ENCODE measurements around the gene MAPK14.
"Not testable (repeated sequence)": the region's sequence is repeated elsewhere in the genome, so short reads cannot be mapped to it uniquely, and the experiment has no call there.

The MAPK14 gene

DNA sequence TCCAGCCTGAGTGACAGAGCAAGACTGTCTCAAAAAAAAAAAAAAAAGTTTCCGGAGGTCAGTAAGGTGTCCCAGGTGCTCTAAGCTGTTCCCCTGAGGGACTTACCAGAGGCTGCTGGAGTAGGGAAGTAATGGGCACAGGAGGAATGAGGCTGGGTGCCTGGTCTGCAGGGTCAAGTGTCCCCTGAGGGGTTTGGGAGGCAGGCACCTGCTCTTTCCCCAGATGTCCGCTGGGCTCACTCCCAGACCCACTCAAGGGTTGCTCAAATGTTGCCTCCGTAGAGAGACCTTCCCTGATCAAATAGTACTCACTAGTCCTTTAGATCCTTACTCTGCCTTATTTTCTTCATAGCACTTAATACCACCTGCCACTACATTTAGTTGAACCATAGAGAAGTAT, 97.3 kb downstream of the MAPK14 start:
- no peak for DNase-seq

DNA sequence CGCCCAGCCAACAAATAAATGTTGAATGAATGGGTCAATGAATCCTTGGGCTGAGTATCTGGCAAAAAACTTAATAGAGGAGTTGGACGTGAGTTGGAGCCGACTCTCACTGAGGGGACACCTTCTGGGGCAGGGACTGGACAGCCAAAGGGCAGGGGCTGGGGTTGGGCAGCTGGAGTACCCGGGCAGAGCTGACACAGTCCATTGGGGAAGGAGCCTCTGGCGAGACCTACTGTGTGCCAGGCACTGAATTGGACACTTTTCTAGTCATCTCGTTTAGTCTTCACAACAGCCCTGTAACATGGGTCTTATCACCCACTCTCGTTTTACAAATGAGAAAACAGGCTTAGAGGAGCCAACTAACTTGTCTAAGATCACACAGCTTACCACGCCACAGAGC, 98.0 kb downstream of the MAPK14 start:
- no peak for DNase-seq

DNA sequence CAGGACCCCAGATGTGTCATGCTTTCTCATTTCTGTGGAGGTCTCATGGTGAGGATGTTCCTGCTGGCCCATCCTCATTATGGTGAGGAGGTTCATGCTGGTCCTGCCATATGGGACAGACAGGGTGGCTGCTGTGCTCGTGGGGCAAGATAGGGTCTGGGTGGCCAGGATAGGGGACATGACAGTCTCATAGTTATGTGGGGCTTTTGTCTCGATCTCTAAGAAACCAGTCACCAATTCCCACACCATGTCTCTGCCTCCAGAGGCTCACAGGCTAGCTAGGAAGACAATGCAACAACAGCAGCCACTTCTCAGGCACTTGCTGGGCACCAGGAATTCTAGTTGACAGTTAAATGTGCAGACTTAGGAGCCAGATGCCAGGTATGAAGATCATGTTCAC, 98.5 kb downstream of the MAPK14 start:
- DNase-seq = no peak

DNA sequence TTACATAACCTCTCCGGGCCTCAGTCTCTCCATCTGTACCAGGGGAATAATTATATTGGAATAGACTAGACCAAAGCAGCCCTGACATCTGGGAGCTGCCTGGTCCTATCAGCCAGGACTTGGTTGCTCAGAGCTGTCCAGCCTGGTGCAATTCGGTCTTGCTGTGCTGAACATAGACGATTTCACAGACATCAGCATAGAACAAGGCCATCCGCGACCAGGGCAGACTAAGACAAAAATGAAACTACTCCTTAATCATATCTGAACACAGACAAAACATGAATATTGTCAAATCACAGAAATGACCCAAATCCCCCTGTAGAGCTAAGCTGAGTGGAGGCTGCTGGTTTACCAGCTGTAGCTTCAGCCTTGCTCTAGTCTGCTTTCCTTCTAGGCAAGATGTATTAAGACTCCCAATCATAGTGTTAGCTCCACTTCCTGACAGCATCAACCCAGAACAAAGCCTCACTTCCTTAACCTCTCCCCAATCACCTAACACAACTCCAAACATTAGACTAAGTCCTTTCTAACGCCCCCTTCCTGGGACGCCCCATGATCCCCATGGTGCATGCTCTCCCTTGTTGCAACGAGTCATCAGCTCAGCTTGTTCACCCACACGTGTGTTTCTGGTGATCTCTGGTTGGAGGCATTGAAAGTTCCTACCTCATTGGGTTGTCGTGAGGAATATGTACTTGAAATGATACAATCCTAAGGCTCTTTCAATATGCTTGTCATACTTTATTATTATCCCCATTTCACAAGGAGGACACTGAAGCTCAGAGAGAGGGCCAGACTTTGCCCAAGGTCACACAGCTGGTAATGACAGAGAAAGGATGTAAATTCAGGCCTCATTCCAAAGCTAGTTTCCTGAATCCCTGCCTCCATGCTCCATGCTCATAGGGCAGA, 99.2 kb downstream of the MAPK14 start:
- DNase-seq = no peak

DNA sequence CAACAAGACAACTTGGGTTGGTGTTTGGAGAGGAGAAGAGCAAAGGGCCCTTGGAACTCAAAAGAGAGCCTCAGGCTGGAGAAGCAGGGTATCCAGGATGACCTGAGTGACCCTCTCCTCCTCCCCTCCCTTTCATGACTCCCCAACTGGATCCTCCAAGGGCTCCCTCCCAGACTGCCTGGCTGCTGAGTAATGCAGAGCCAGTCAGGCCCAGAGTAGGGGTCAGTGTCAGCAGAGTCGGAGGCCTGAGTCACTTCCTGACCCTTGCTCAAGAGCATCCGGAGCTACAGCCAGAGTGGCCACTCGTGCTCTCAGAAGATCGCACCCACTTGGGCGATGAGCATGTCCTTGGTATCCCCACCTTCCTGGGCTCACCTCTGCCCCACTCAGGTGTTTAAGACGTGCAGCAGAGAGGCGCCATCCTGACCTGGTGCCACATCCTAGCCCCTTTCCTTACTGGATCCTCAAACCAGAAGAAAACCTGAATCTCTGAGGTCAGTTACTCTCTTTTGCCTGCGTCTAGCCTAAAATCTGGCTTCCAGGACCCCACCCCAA, 99.9 kb downstream of the MAPK14 start:
- DNase-seq = no peak

DNA sequence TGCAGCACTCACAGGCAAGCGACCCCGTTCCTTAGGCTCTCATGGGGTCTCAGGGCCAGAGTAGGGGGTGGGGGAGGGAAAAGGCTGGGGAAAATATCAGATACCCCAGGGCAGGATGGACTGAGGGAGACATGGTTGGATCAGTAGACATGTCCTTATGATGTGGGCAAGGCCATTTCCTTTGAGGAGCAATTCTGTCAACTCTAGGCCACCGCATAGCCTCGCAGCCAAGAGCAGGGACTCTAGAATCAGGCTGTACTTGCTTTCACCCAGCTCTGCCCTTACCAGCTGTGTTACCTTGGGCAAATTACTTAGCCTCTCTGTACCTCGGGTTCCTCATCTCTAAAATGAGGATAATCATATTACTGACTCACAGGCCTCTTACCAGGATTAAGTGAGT, 100.5 kb downstream of the MAPK14 start:
- no peak for DNase-seq

DNA sequence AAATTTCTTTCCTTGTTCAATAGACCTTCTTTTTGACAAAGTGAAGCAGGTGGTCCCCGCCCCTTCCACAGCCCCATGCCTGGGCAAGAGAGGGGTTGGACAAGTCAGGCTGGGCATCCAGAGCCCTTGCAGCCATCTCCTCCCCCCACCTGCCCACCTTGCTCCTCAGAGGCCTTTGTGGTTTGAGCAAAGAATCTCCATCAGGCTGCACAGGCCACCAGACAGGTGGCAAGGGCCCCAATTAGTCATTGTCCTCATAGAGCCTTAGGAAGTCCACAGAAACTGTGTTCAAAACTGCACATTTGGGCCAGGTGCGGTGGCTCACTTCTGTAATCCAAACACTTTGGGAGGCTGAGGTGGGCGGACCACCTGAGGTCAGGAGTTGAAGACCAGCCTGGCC, 101.2 kb downstream of the MAPK14 start:
- no peak for DNase-seq

DNA sequence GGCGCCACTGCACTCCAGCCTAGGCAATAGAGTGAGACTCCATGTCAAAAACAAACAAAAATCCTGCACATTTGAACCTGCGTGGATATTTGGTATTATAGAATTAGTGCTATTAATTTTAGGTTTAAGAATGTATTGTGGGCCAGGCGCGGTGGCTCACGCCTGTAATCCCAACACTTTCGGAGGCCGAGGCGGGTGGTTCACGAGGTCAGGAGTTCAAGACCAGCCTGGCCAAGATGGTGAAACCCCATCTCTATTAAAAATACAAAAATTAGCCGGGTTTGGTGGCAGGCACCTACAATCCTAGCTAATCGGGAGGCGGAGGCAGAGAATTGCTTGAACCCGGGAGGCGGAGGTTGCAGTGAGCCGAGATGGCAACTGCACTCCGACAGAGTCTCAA, 101.7 kb downstream of the MAPK14 start:
- DNase-seq = not testable (repeated sequence)

DNA sequence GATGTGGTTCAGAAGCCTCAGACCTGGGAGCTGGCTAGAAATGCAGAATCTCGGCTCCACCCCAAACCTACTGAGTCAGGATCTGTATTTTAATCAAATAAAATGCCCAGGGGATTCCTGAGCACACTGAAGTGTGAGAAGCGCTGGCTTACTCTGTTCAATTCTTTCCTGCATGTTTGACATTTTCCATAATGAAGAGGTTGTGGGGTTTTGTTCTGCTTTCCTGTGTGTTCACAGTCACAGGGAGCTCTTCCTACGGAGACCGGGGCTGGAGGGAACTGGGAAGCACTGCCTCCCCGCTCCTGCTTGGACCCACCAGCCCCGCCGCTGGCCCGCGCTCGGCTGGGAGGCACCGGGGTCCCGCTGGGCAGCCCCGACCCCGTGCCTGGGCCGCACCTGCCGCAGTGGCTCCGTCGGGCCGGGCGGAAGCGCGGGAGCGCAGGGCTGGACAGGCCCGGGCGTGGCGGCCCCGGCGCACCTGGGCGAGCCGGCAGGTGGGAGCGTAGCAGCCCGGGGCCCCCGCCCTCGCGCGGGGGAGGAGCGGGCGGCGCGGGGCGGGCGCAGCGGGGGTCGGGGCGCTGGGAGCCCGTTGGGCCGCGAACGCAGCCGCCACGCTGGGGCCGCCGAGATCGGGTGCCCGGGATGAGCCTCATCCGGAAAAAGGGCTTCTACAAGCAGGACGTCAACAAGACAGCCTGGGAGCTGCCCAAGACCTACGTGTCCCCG, 102.5 kb downstream of the MAPK14 start, which contains the start of gene MAPK13:
Gene MAPK13, plus strand, starts transcription at position 573 of the 726 bp plus-strand sequence. Its CDS starts 70 bp downstream, at position 643.
- no peak for DNase-seq

DNA sequence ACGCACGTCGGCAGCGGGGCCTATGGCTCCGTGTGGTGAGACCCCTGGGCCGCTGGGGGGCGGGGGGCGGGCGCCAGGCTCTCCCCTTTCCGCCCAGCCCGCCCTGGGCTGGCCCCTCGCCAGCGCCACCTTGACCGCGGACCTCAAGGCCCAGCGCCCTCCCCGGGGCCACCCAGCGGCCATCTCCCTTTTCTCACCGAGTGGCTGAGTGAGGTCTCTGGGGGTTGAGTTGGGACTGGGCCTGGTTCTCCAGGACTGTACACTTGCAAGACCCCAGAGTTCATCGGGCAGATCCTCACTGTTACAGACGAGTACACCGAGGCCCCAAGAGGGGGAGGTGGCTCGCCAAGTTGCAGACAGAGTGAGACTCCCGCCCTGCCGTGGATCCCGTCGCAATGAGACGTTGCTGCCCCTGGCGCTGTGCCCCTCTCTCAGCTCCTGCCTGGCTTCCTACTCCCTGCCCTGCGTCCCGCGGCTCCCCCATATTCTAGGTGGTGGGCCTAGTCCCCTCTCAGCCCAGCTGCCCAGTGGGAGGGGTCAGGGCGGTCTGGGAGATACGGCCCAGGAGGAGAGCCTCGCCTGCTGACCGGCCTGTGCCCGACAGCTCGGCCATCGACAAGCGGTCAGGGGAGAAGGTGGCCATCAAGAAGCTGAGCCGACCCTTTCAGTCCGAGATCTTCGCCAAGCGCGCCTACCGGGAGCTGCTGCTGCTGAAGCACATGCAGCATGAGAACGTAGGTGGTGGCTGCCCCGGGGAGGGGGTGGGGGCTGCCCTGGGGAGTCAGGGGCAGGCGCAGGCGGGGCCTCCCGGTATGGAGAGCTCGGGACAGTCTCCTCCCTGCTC, 103.3 kb downstream of the MAPK14 start:
- peak; percentile 66 for DNase-seq

DNA sequence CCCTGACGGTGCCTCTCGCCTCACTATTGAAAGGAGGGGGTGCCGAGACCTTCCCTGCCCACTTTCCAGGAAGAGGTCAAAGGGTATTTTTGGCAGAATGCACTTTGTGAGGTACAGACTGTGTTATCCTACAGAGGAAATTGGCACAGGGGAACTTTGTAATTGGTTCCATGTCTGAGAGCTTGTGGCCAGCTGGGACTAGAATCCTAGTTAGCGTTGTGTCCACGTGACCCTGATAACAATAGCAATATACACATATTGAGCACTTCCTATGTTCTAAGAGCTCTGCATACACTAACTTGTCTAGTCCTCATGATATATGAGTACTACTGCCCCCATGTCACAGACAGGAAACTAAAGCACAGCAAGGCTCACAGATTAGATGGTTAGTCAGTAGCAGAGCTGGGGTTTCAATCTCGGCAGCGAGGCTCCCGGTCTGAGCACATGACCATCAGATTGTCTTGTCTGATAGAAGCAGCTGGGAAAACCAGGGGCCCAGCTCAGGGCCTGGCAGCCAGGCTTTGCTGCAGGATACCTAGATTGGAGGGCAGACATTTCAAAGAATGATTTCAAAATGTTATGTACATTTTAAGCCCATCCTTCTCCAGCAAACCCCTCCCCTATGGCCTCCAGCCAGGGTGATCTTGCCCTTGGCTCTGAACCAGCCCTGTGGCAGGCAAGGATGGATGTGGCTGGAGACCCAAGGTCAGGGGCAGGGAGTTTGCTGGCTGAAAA, 104.1 kb downstream of the MAPK14 start:
- peak; percentile 65 for DNase-seq

DNA sequence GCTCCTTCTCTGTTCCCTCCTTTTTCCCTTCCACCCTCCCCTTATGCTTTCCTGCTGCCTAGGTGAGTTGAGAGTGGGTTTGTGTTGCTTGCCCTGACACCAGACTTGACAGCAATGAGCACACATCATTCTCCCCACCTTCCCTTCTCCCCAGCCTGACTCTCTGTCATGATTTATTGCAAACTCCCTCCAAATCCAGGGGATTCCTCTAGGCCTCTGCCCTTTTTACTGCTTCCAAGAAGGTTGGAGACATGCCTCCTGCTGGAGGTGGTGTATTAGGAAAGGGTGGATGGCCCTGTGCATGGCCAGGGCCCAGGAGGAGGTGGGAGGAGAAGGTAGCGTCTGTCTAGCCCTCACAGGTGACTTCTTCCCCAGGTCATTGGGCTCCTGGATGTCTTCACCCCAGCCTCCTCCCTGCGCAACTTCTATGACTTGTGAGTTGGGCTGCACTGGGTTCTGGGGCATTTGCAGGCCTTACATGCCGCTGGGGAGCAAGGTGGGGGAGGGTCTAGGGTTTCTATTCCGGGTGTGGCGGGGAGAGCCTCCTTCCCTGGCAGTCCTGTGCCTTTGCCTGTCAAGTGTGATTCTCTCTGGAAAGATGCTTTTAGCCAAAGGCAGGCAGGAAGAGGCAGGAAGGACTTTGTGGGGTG, 104.8 kb downstream of the MAPK14 start:
- DNase-seq = no peak

DNA sequence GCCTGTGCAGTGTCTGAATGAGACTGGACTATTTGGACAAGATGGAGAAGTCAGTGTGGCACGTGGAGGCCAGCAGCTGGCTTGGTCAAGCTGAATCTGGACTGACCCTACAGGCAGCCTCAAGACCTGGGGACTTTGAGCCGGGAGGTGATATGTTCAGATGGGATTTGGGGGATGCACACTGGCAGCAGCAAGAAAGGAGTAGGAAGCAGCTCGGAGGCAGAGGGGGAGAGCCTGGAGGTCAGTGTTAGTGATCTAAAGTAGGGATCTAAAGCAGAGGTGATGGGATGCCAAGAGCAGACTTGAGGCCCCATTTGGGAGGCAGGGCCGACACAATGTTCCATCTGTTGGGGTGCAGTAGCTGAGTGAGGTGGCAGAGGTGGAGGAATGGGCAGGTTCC, 105.5 kb downstream of the MAPK14 start:
- no peak for DNase-seq

DNA sequence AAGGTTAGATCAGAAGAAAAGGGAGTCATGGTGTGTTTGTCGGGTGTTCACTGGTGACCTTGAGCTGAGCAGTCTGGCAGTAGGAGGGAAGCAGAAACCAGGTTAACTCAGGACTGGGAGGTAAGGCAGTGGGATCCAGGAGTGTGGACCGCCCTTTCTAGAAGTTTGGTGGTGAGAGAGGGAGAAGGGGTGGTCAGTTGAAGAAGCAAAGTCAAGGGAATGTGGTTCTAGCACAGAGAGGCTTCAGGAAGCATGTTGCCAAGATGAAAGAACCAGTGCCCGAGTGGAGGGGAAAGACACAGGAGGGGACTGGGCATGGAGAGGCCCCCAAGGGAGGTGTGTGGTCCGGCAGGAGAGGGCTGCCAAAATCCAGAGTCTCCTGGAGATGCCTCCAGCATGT, 106.3 kb downstream of the MAPK14 start:
- DNase-seq = no peak

DNA sequence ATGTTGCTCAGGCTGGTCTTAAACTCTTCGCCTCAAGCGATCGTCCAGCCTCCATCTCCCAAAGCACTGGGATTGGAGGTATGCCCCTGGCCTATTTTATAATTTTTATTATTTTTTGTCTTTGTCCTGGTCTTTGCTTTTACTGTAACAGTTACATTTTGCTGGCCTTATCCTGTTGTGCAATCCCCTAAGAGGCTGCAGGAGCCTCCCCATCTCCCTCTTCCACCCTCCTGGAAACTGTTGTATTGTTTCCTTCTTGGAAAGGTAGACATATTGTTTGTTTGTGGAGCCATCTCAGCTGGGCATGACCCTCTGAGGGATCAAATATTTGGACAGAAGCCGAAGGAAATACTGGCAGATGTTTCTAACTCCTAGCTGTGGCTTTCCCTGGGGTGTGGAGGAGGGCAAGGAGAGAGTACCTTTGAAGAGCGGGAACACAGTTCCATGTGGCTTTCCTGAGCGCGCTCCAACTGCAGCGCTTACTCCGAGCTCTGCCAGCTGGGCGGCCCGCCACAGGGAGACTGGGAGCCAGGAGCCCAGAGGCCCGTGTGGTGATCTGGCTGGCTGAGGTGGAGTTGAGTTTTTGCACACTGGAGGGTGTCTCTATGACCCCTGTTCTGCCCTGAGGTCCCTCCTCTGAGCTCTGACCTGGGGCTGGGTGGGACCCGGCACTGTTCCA, 107.6 kb downstream of the MAPK14 start:
- no peak for DNase-seq

DNA sequence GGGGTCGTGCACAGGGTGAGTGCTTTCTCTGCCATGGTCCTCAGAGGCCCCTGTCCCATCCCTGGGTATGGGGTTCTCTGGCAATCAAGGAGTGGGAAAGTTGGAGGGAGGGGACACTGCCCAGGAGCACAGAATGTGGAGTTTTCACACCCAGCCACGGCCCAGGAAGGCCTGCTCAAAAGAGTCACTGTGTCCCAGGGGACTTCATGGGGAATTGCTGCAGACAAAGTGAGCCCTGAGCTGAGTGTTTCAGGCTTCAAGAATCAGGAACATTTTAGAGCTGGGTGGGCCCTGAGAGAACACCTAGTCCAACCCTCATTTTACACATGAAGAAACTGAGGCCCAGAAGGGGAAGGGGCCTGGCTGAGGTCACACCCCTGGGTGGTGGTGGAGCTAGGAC, 108.4 kb downstream of the MAPK14 start:
- DNase-seq = no peak

DNA sequence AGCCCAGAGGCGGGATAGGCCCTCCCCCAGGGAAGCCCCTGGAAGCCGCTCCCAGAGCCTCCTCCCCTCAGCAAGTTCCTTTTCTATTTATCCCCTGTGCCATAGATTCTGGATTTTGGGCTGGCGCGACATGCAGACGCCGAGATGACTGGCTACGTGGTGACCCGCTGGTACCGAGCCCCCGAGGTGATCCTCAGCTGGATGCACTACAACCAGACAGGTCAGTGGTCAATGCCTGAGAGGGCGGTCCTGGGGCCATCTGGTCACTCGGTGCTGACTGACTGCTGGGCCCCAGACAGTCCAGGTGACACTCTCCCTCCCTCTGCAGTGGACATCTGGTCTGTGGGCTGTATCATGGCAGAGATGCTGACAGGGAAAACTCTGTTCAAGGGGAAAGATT, 108.9 kb downstream of the MAPK14 start:
- DNase-seq = no peak

DNA sequence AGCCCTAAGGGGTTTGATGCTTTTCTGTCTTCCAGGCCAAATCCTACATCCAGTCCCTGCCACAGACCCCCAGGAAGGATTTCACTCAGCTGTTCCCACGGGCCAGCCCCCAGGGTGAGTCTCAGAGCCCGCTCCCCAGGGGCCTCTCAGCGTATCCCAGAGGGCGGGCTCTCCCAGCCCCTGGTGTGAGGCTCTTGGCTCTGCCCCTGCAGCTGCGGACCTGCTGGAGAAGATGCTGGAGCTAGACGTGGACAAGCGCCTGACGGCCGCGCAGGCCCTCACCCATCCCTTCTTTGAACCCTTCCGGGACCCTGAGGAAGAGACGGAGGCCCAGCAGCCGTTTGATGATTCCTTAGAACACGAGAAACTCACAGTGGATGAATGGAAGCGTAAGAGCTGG, 111.1 kb downstream of the MAPK14 start:
- DNase-seq = no peak

DNA sequence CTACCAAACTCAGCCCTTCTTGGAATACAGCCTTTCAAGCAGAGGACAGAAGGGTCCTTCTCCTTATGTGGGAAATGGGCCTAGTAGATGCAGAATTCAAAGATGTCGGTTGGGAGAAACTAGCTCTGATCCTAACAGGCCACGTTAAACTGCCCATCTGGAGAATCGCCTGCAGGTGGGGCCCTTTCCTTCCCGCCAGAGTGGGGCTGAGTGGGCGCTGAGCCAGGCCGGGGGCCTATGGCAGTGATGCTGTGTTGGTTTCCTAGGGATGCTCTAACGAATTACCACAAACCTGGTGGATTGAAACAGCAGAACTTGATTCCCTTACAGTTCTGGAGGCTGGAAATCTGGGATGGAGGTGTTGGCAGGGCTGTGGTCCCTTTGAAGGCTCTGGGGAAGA, 111.8 kb downstream of the MAPK14 start:
- no peak for DNase-seq

DNA sequence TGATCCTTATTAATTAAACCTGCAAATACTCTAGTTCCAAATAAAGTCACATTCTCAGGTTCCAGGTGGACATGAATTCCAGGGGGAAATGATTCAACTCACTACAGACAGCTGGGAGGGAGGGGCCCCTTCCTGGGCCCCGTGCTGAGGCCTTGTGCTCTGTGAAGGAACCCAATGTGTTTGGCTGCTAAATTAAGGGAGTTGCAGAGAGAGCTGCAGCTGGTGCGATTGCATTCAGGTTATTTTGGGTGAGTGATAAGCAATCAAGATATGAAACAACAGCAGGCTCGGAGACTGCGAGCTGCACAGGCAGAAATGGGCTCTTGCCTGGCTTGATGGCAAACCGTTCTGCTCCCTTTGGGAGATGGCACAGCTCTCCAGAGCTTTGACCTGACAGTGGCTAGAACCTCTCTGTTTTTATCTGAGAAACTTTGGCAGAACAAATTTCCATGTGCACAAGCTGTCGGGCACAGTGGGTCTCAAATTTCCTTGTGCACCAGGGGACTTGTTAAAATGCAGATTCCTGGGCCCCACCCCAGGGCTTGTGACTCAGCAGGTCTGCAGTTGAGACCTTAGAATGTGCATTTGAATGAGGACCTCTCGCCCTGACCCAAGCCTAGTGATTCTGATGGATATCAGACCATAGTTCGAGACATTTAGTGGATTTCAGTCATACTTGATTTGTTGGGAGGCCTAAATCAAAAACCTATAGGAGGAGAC, 112.5 kb downstream of the MAPK14 start:
- DNase-seq = no peak

All from CD4-positive, alpha-beta T cell treated with Interleukin-21 for 1 hour (primary cell).